Sciatic nerve (tissue), 2 donors: Measurements from ENCODE around the gene SEMA5A. TPM values are rescaled to one million over a fixed set of nuclear protein-coding genes. Genes with fewer than 3 reads are reported as not detected.
A peak's percentile ranks its signal among the peaks of the same experiment; 100 is the strongest.

Source experiments
- ATAC-seq: fragments of 200-7000 bp; cut with Tn5 transposase; one replicate; pipeline ENCODE4 v1.9.1; 2020; ENCODE audit warnings: mild to moderate bottlenecking, moderate library complexity
- DNase-seq: peaks from one replicate; pipeline ENCODE4 v3.0.0-alpha.2; 2020; ENCODE audit warnings: low spot score
- intact Hi-C: fragments of 100-400 bp; cut with DNase I; formaldehyde crosslinking; loops from one replicate; pipeline ENCODE4 v1.14.2; 2022
- total RNA-seq: library from RNA; stranded (reverse); fragmentation: NEBNext Ultra II Directional; extraction: Animal tissue kit (Norgen Biotek cat#: 25700); gene quantifications from one replicate; pipeline ENCODE4 v1.2.1, GENCODE V29; 2021
- donor health status: DM: no; HTN: no; CAD: no.
- donor health status: DM: no; HTN: no; CAD: no.

SEMA5A gene
- total RNA-seq, 1 donor from 2014 or later, result 109 TPM

- DNase-seq (no peak), ATAC-seq (no peak)
- intact Hi-C loops, result no loop called here
These were observed 156.8 kb downstream of the SEMA5A start for GRCh38 chr5:9388941-9389674.

- intact Hi-C loops, result no loop called here
- DNase-seq, result no peak
- ATAC-seq, result no peak
These were observed 158.0 kb downstream of the SEMA5A start for GRCh38 chr5:9387879-9388278.

- DNase-seq (no peak), ATAC-seq (no peak)
- intact Hi-C loops, result no loop called here
These were observed 158.9 kb downstream of the SEMA5A start for GRCh38 chr5:9386945-9387344.

GRCh38 chr5:9382522-9382921 lies 163.4 kb downstream of the SEMA5A start:
- DNase-seq, result no peak
- no peak for ATAC-seq
- intact Hi-C loops, result no loop called here

- intact Hi-C loops, result no loop called here
- DNase-seq (no peak), ATAC-seq (no peak)
These were observed 164.4 kb downstream of the SEMA5A start for GRCh38 chr5:9381464-9381863.

- ATAC-seq, result no peak
These were observed 165.8 kb downstream of the SEMA5A start for GRCh38 chr5:9380109-9380508.

GRCh38 chr5:9376363-9377117 lies 169.3 kb downstream of the SEMA5A start:
- no peak for ATAC-seq
- no peak for DNase-seq
- intact Hi-C loops, result no loop called here

More at GRCh38 chr5:9380109-9380508, 165.8 kb downstream of the SEMA5A start:
- DNase-seq, result no peak
- intact Hi-C loops, result no loop called here

- no peak for ATAC-seq
- intact Hi-C loops, result no loop called here
- DNase-seq, result no peak
These were observed 170.1 kb downstream of the SEMA5A start for GRCh38 chr5:9375756-9376155.

- DNase-seq, result no peak
- intact Hi-C loops, result no loop called here
- peak; percentile 56 for ATAC-seq
These were observed 171.8 kb downstream of the SEMA5A start for GRCh38 chr5:9374025-9374424.

GRCh38 chr5:9373571-9373970 lies 172.3 kb downstream of the SEMA5A start:
- intact Hi-C loops, result no loop called here
- no peak for DNase-seq
- ATAC-seq, result no peak

GRCh38 chr5:9370256-9370655 lies 175.6 kb downstream of the SEMA5A start:
- DNase-seq (no peak), ATAC-seq (no peak)
- intact Hi-C loops, result no loop called here

- intact Hi-C loops, result no loop called here
- DNase-seq (no peak), ATAC-seq (no peak)
These were observed 180.4 kb downstream of the SEMA5A start for GRCh38 chr5:9365512-9365911.

GRCh38 chr5:9363449-9363848 lies 182.4 kb downstream of the SEMA5A start:
- intact Hi-C loops, result no loop called here
- DNase-seq (no peak), ATAC-seq (peak; percentile 57)

- intact Hi-C loops, result no loop called here
- DNase-seq, result no peak
- ATAC-seq, result no peak
These were observed 182.8 kb downstream of the SEMA5A start for GRCh38 chr5:9363026-9363425.

- intact Hi-C loops, result no loop called here
- DNase-seq, result no peak
- ATAC-seq, result no peak
These were observed 183.3 kb downstream of the SEMA5A start for GRCh38 chr5:9362600-9362999.

GRCh38 chr5:9361835-9362234 lies 184.0 kb downstream of the SEMA5A start:
- no peak for DNase-seq
- intact Hi-C loops, result no loop called here
- ATAC-seq, result peak; percentile 67

GRCh38 chr5:9358961-9359685 lies 186.8 kb downstream of the SEMA5A start:
- DNase-seq, result no peak
- intact Hi-C loops, result no loop called here
- ATAC-seq, result no peak

GRCh38 chr5:9356351-9356825 lies 189.5 kb downstream of the SEMA5A start:
- DNase-seq (no peak), ATAC-seq (no peak)
- intact Hi-C loops, result no loop called here

GRCh38 chr5:9354336-9355081 lies 191.4 kb downstream of the SEMA5A start:
- intact Hi-C loops, result no loop called here
- DNase-seq (no peak), ATAC-seq (no peak)
